Muscle of leg (tissue), 16 donors: ENCODE measurements around the gene RASSF9. TPM values are rescaled to one million over a fixed set of nuclear protein-coding genes. Genes with fewer than 3 reads are reported as not detected.
A peak's percentile ranks its signal among the peaks of the same experiment; 100 is the strongest.

ENCODE experiments used
- DNase-seq: peaks from one replicate; pipeline ENCODE4 v3.0.0; 2013
- H3K27ac ChIP-seq: one replicate; pipeline ENCODE4 v1.5.1; 2013; ENCODE audit warnings: mild to moderate bottlenecking, low read length, control low read depth
- H3K27me3 ChIP-seq: one replicate; pipeline ENCODE4 v1.6.1; 2013; ENCODE audit warnings: low read length; ENCODE audit not compliant: control insufficient read depth, insufficient read depth
- H3K36me3 ChIP-seq: one replicate; pipeline ENCODE4 v1.6.1; 2013; ENCODE audit warnings: low read length; ENCODE audit not compliant: control insufficient read depth, insufficient read depth
- H3K4me1 ChIP-seq: one replicate; pipeline ENCODE4 v1.6.1; 2013; ENCODE audit warnings: low read length; ENCODE audit not compliant: control insufficient read depth, insufficient read depth
- H3K4me3 ChIP-seq: one replicate; pipeline ENCODE4 v1.5.1; 2013; ENCODE audit warnings: low read length, control low read depth
- H3K9me3 ChIP-seq: replicated peaks from 2 replicates; pipeline ENCODE4 v1.6.1; 2013; ENCODE audit warnings: low read depth, low read length; ENCODE audit not compliant: control insufficient read depth
- whole genome bisulfite sequencing: methylation state at CpG from one replicate; pipeline ENCODE4 v1.1.5; 2013; ENCODE audit warnings: missing lambda C conversion rate; ENCODE audit not compliant: insufficient coverage; 5-methylcytosine and 5-hydroxymethylcytosine counted together
- long read RNA-seq, 11 donors: transcript quantifications; one replicate each; lab custom pipeline, GENCODE V29; 2026
- polyA plus RNA-seq, 8 donors: library from polyadenylated mRNA; unstranded; fragments of 120-200 nt; gene quantifications; one replicate each; pipeline versions ENCODE4 v1.2.1 to v1.2.3, GENCODE V29; 2013; ENCODE audit warnings: inconsistent platforms in 1 of 8, low replicate concordance in 1 of 8; ENCODE audit not compliant: insufficient read length in 8 of 8, insufficient read depth in 1 of 8
- total RNA-seq: library from RNA; stranded (reverse); fragments of 120-200 nt; gene quantifications from one replicate; pipeline ENCODE4 v1.2.4, GENCODE V29; 2013

Gene RASSF9
- 2.3 TPM for total RNA-seq
- 1 to 10 TPM; 1.7 to 3.2 (median 2.6) TPM for polyA plus RNA-seq
- long read RNA-seq, donor 1 = 0 reads
- long read RNA-seq, donor 2 = 0 reads
- long read RNA-seq, donor 3 = 0 reads
- long read RNA-seq, donor 4 = 0 reads
- long read RNA-seq, donor 5, full-length matches to known transcripts = 1 of 1 reads
- long read RNA-seq, donor 5, partial matches to known transcripts = 0 of 1 reads
- long read RNA-seq, donor 5, other reads (novel, unspliced or antisense) = 0 of 1 reads
- long read RNA-seq, donor 6, full-length matches to known transcripts = 4 of 4 reads
- long read RNA-seq, donor 6, partial matches to known transcripts = 0 of 4 reads
- long read RNA-seq, donor 6, other reads (novel, unspliced or antisense) = 0 of 4 reads
- long read RNA-seq, donor 7, full-length matches to known transcripts = 3 of 3 reads
- long read RNA-seq, donor 7, partial matches to known transcripts = 0 of 3 reads
- long read RNA-seq, donor 7, other reads (novel, unspliced or antisense) = 0 of 3 reads
- long read RNA-seq, donor 8, full-length matches to known transcripts = 4 of 4 reads
- long read RNA-seq, donor 8, partial matches to known transcripts = 0 of 4 reads
- long read RNA-seq, donor 8, other reads (novel, unspliced or antisense) = 0 of 4 reads
- long read RNA-seq, donor 9 = 0 reads
- long read RNA-seq, donor 10, full-length matches to known transcripts = 1 of 1 reads
- long read RNA-seq, donor 10, partial matches to known transcripts = 0 of 1 reads
- long read RNA-seq, donor 10, other reads (novel, unspliced or antisense) = 0 of 1 reads
- long read RNA-seq, donor 11, full-length matches to known transcripts = 3 of 3 reads
- long read RNA-seq, donor 11, partial matches to known transcripts = 0 of 3 reads
- long read RNA-seq, donor 11, other reads (novel, unspliced or antisense) = 0 of 3 reads

GRCh38 chr12:85836197-85837090, at the start of gene RASSF9:
TSS of gene RASSF9 (minus strand) at chr12:85836409. CDS start at chr12:85836201, 208 bp downstream.
- peak; percentile 90 for DNase-seq
- H3K27ac ChIP-seq = peak within 1 kb of the TSS; percentile 74
- no peaks in the 10 kb centered on the region for H3K36me3 ChIP-seq
- WGBS = 24% methylated on average over 7 of the region's 15 CpGs
- peaks cover 4% of the 10 kb centered on the region for H3K4me1 ChIP-seq
- peak within 1 kb of the TSS; percentile 43 for H3K4me3 ChIP-seq
- H3K9me3 ChIP-seq = no peaks in the 10 kb centered on the region
- H3K27me3 ChIP-seq = no peaks in the 10 kb centered on the region

GRCh38 chr12:85883763-85884162, 47.6 kb upstream of the RASSF9 start:
- H3K27me3 ChIP-seq = no peaks in the 10 kb centered on the region
- H3K27ac ChIP-seq = no peak overlapping the region
- H3K36me3 ChIP-seq = no peaks in the 10 kb centered on the region
- DNase-seq = no peak
- no peak overlapping the region for H3K4me3 ChIP-seq
- H3K9me3 ChIP-seq = no peaks in the 10 kb centered on the region
- H3K4me1 ChIP-seq = no peaks in the 10 kb centered on the region

GRCh38 chr12:85877459-85877858, 41.2 kb upstream of the RASSF9 start:
- Histone ChIP-seq H3K36me3 (no peaks in the 10 kb centered on the region), H3K9me3 (no peaks in the 10 kb centered on the region), H3K4me3 (no peak overlapping the region), H3K4me1 (no peaks in the 10 kb centered on the region), H3K27ac (no peak overlapping the region), H3K27me3 (no peaks in the 10 kb centered on the region)
- DNase-seq = no peak
- 13% methylated on average over 1 of the region's 3 CpGs for WGBS

- Histone ChIP-seq H3K36me3 (no peaks in the 10 kb centered on the region), H3K9me3 (no peaks in the 10 kb centered on the region), H3K4me3 (no peak within 1 kb of the TSS), H3K27me3 (no peaks in the 10 kb centered on the region), H3K4me1 (no peaks in the 10 kb centered on the region), H3K27ac (no peak within 1 kb of the TSS)
- 10% methylated on average over 3 of the region's 3 CpGs for WGBS
- DNase-seq = peak; percentile 4
Observed at GRCh38 chr12:85874031-85874461, 37.8 kb upstream of the RASSF9 start, which contains the start of gene NTS. TSS of gene NTS (plus strand) at chr12:85874295. CDS start at chr12:85874404, 109 bp downstream.

- no peak overlapping the region for H3K27ac ChIP-seq
- DNase-seq = peak; percentile 72
- H3K4me3 ChIP-seq = no peak overlapping the region
- no peaks in the 10 kb centered on the region for H3K27me3 ChIP-seq
- no peaks in the 10 kb centered on the region for H3K36me3 ChIP-seq
- H3K4me1 ChIP-seq = no peaks in the 10 kb centered on the region
- H3K9me3 ChIP-seq = no peaks in the 10 kb centered on the region
- no CpG with 5 or more reads among the region's 3 CpGs for WGBS
Observed at GRCh38 chr12:85872497-85873091, 36.4 kb upstream of the RASSF9 start.

- Histone ChIP-seq H3K9me3 (no peaks in the 10 kb centered on the region), H3K4me1 (peaks cover 2% of the 10 kb centered on the region), H3K4me3 (no peak overlapping the region), H3K27ac (peak overlapping the region; percentile 52), H3K27me3 (no peaks in the 10 kb centered on the region), H3K36me3 (no peaks in the 10 kb centered on the region)
- no CpG with 5 or more reads among the region's 5 CpGs for WGBS
- peak; percentile 85 for DNase-seq
Observed at GRCh38 chr12:85866986-85867776, 31.0 kb upstream of the RASSF9 start.

- DNase-seq = peak; percentile 25
- Histone ChIP-seq H3K9me3 (no peaks in the 10 kb centered on the region), H3K4me1 (peaks cover 2% of the 10 kb centered on the region), H3K36me3 (no peaks in the 10 kb centered on the region), H3K4me3 (no peak overlapping the region), H3K27me3 (no peaks in the 10 kb centered on the region), H3K27ac (no peak overlapping the region)
- WGBS = 65% methylated on average over 6 of the region's 6 CpGs
Observed at GRCh38 chr12:85865890-85866289, 29.7 kb upstream of the RASSF9 start.

GRCh38 chr12:85856966-85857365, 20.8 kb upstream of the RASSF9 start:
- no peaks in the 10 kb centered on the region for H3K36me3 ChIP-seq
- H3K4me1 ChIP-seq = no peaks in the 10 kb centered on the region
- no peaks in the 10 kb centered on the region for H3K9me3 ChIP-seq
- no peak for DNase-seq
- H3K27me3 ChIP-seq = no peaks in the 10 kb centered on the region
- 83% methylated on average over 2 of the region's 3 CpGs for WGBS
- no peak overlapping the region for H3K27ac ChIP-seq
- no peak overlapping the region for H3K4me3 ChIP-seq

GRCh38 chr12:85855305-85855704, 19.1 kb upstream of the RASSF9 start:
- no peak for DNase-seq
- Histone ChIP-seq H3K4me1 (no peaks in the 10 kb centered on the region), H3K9me3 (no peaks in the 10 kb centered on the region), H3K27me3 (no peaks in the 10 kb centered on the region), H3K27ac (no peak overlapping the region), H3K36me3 (no peaks in the 10 kb centered on the region), H3K4me3 (no peak overlapping the region)
- 86% methylated on average over 3 of the region's 6 CpGs for WGBS
